ENCODE measurements around the gene SOX5. TPM values are rescaled to one million over a fixed set of nuclear protein-coding genes. Genes with fewer than 3 reads are reported as not detected.

SOX5 gene
- total RNA-seq, 1 donor from 2014 or later = 11.1 TPM

- no peak overlapping the region for H3K4me3 Mint-ChIP-seq (ENCODE audit: unreplicated experiment)
- no peak for TF ChIP-seq CTCF (IDR thresholded peaks at IDR 0.05)
- H3K27ac Mint-ChIP-seq (ENCODE audit: unreplicated experiment) = no peak overlapping the region
- H3K9me3 Mint-ChIP-seq (ENCODE audit: low read depth) = peaks cover 9% of the 10 kb centered on the region
- no peaks in the 10 kb centered on the region for H3K4me1 Mint-ChIP-seq (ENCODE audit: low read depth)
- peaks cover 4% of the 10 kb centered on the region for H3K36me3 Mint-ChIP-seq (ENCODE audit: low read depth)
- DNase-seq (ENCODE audit: low spot score) = no peak
- no peaks in the 10 kb centered on the region for H3K27me3 Mint-ChIP-seq (ENCODE audit: low read depth)
These were observed 198.5 kb downstream of the SOX5 start for GRCh38 chr12:23750923-23751322.

GRCh38 chr12:23744696-23745095 lies 204.8 kb downstream of the SOX5 start:
- Mint-ChIP-seq H3K9me3 (ENCODE audit: low read depth) (peaks cover 9% of the 10 kb centered on the region), H3K27ac (ENCODE audit: unreplicated experiment) (no peak overlapping the region), H3K4me3 (ENCODE audit: unreplicated experiment) (no peak overlapping the region), H3K27me3 (ENCODE audit: low read depth) (no peaks in the 10 kb centered on the region), H3K36me3 (ENCODE audit: low read depth) (peaks cover 8% of the 10 kb centered on the region), H3K4me1 (ENCODE audit: low read depth) (no peaks in the 10 kb centered on the region)
- TF ChIP-seq CTCF (IDR thresholded peaks at IDR 0.05) = no peak
- DNase-seq (ENCODE audit: low spot score) = no peak

- H3K27ac Mint-ChIP-seq (ENCODE audit: unreplicated experiment) = no peak overlapping the region
- TF ChIP-seq CTCF (IDR thresholded peaks at IDR 0.05) = no peak
- H3K27me3 Mint-ChIP-seq (ENCODE audit: low read depth) = no peaks in the 10 kb centered on the region
- H3K36me3 Mint-ChIP-seq (ENCODE audit: low read depth) = peaks cover 11% of the 10 kb centered on the region
- no peak for DNase-seq (ENCODE audit: low spot score)
- no peaks in the 10 kb centered on the region for H3K4me1 Mint-ChIP-seq (ENCODE audit: low read depth)
- H3K4me3 Mint-ChIP-seq (ENCODE audit: unreplicated experiment) = no peak overlapping the region
- peaks cover 9% of the 10 kb centered on the region for H3K9me3 Mint-ChIP-seq (ENCODE audit: low read depth)
These were observed 206.9 kb downstream of the SOX5 start for GRCh38 chr12:23742574-23742973.

- no peak for DNase-seq (ENCODE audit: low spot score)
- H3K4me1 Mint-ChIP-seq (ENCODE audit: low read depth) = peaks cover 9% of the 10 kb centered on the region
- H3K9me3 Mint-ChIP-seq (ENCODE audit: low read depth) = no peaks in the 10 kb centered on the region
- no peaks in the 10 kb centered on the region for H3K27me3 Mint-ChIP-seq (ENCODE audit: low read depth)
- H3K27ac Mint-ChIP-seq (ENCODE audit: unreplicated experiment) = no peak overlapping the region
- no peak overlapping the region for H3K4me3 Mint-ChIP-seq (ENCODE audit: unreplicated experiment)
- H3K36me3 Mint-ChIP-seq (ENCODE audit: low read depth) = peaks cover 9% of the 10 kb centered on the region
- TF ChIP-seq CTCF (IDR thresholded peaks at IDR 0.05) = no peak
These were observed 218.0 kb downstream of the SOX5 start for GRCh38 chr12:23731493-23731892.

- Mint-ChIP-seq H3K4me3 (ENCODE audit: unreplicated experiment) (no peak overlapping the region), H3K36me3 (ENCODE audit: low read depth) (peaks cover 9% of the 10 kb centered on the region), H3K27ac (ENCODE audit: unreplicated experiment) (no peak overlapping the region)
These were observed 218.4 kb downstream of the SOX5 start for GRCh38 chr12:23731035-23731434.

More at GRCh38 chr12:23731035-23731434, 218.4 kb downstream of the SOX5 start:
- Mint-ChIP-seq H3K4me1 (ENCODE audit: low read depth) (peaks cover 9% of the 10 kb centered on the region), H3K27me3 (ENCODE audit: low read depth) (no peaks in the 10 kb centered on the region), H3K9me3 (ENCODE audit: low read depth) (no peaks in the 10 kb centered on the region)
- TF ChIP-seq CTCF (IDR thresholded peaks at IDR 0.05) = no peak
- DNase-seq (ENCODE audit: low spot score) = no peak

Data from chondrocyte (in vitro differentiated cells).